Mesodermal cell (in vitro differentiated cells): ENCODE data around the gene SERPINA9.

ENCODE experiments used
- H3K27ac ChIP-seq: 2 replicates; pipeline ENCODE4 v1.7.0; 2013; ENCODE audit warnings: mild to moderate bottlenecking, low read depth, low read length, moderate library complexity; ENCODE audit not compliant: severe bottlenecking
- H3K36me3 ChIP-seq: 2 replicates; pipeline ENCODE4 v1.7.1; 2013; ENCODE audit warnings: mild to moderate bottlenecking, low read length, moderate library complexity; ENCODE audit not compliant: control insufficient read depth, insufficient read depth
- H3K4me1 ChIP-seq: one replicate; pipeline ENCODE4 v1.7.1; 2013; ENCODE audit warnings: mild to moderate bottlenecking, low read length; ENCODE audit not compliant: insufficient read depth, control insufficient read depth, poor library complexity, severe bottlenecking
- H3K4me3 ChIP-seq: 2 replicates; pipeline ENCODE4 v1.7.0; 2013; ENCODE audit warnings: low read length, control low read depth, mild to moderate bottlenecking; ENCODE audit not compliant: insufficient read depth, poor library complexity, severe bottlenecking; ENCODE audit errors: extremely low read depth
- H3K9me3 ChIP-seq: 2 replicates; pipeline ENCODE4 v1.7.1; 2013; ENCODE audit warnings: mild to moderate bottlenecking, low read length, moderate library complexity; ENCODE audit not compliant: control insufficient read depth
- WGBS, 2 experiments: methylation state at CpG; one replicate each; pipeline ENCODE4 v1.1.5; 2013; ENCODE audit warnings: missing lambda C conversion rate in 2 of 2; ENCODE audit not compliant: insufficient coverage in 2 of 2; 5-methylcytosine and 5-hydroxymethylcytosine counted together

The SERPINA9 gene

DNA sequence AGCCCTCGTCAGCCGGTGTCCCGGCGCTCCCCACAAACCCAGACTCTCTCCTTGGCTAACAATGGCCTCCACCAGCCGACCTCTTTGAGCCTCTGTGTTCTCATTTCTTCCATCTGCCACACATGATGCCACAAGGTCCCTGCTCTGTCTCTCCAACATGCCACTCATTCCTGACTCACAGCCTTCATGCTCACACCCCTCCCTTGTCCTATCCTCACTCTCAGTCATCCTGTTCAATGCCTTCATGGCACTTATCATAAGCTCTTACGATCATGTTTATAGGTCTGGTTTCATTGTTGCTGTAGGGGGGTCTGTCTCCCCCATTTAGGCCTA is 13.8 kb downstream of the SERPINA9 start:
- Histone ChIP-seq H3K9me3 (peaks cover 5% of the 10 kb centered on the region), H3K4me1 (no peaks in the 10 kb centered on the region), H3K4me3 (no peak overlapping the region), H3K36me3 (no peaks in the 10 kb centered on the region), H3K27ac (no peak overlapping the region)
- 88 to 98% methylated on average over 5 of the region's 6 CpGs for WGBS, 2 experiments

GRCh38 chr14:94461526-94462218 is 14.3 kb downstream of the SERPINA9 start:
- Histone ChIP-seq H3K36me3 (no peaks in the 10 kb centered on the region), H3K4me1 (no peaks in the 10 kb centered on the region), H3K4me3 (no peak overlapping the region), H3K27ac (no peak overlapping the region), H3K9me3 (peaks cover 5% of the 10 kb centered on the region)
- WGBS, 2 experiments, result 89 to 93% methylated on average over 17 to 18 of the region's 19 CpGs

DNA sequence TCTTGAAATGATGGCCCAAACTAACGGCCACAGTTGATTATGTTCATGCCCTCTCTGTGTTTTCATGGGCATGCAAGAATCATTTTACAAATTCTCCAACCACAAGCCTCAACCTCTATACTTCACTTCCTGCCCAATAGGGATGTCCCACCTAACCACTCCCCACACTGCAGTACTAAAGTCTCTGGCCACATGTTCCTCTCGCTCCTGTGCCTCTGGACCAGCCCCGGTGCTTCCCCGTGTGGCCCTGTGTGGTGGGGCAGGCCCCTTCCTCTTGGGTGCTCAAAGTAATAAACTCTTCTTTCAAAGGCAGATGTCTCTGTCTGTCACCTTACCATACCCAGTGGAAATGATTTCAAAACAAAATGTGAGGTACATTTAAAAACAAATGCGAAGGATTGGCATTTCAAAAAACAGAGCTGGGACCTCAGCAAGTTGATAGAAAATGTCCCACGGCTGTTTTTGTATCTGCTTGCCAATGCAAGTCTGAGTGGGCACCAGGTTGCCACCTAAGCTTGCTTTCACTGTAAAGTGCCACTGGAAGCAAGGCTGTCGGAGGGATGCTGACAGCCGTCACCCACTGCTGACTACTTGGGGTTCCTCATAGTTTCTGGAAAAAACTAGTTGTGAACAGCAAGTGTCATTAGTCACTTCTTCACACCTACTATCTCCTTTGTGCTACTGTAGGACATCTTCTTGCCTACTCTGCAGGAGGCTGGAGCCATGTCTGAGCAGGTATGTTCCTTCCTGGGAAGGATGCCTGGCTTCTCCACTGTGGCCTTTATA is 15.2 kb downstream of the SERPINA9 start:
- H3K9me3 ChIP-seq, result peaks cover 5% of the 10 kb centered on the region
- no peak overlapping the region for H3K4me3 ChIP-seq
- no peaks in the 10 kb centered on the region for H3K4me1 ChIP-seq
- H3K27ac ChIP-seq, result no peak overlapping the region
- H3K36me3 ChIP-seq, result no peaks in the 10 kb centered on the region
- WGBS, 2 experiments, result 75 to 80% methylated on average over 8 of the region's 8 CpGs

DNA sequence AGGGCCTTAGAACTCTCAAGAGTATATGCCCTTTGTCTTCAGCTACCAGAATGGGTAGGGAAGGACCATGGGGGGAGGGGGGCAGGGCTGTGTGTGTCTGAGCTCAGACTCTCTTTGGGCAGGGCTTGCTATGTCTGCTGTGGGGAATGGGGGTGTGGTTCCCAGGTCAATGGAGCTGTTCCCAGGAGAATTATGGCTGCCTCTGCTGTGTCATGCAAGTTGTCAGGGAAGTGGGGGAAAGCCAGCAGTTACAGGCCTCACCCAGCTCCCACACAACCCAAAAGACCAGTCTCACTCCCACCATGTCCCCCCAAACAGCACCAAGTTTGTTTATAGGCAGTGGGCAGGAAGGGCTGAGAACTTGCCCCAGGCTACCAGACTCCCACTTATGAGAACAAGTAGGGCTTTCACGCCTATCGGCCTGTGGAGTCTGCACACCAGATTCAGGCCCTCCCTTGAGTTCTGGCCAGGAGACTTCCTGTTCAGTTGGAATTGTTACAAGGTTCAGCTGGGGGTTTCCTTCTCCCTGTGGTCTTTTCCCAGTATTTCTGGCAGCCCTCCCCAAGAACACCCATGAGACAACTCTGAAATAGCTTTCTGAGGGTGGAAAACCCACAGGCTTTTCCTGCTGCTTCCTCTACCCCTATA is 17.3 kb downstream of the SERPINA9 start:
- Histone ChIP-seq H3K4me3 (no peak overlapping the region), H3K9me3 (no peaks in the 10 kb centered on the region), H3K27ac (no peak overlapping the region), H3K4me1 (no peaks in the 10 kb centered on the region), H3K36me3 (no peaks in the 10 kb centered on the region)
- 80 to 83% methylated on average over 1 to 2 of the region's 2 CpGs for WGBS, 2 experiments

DNA sequence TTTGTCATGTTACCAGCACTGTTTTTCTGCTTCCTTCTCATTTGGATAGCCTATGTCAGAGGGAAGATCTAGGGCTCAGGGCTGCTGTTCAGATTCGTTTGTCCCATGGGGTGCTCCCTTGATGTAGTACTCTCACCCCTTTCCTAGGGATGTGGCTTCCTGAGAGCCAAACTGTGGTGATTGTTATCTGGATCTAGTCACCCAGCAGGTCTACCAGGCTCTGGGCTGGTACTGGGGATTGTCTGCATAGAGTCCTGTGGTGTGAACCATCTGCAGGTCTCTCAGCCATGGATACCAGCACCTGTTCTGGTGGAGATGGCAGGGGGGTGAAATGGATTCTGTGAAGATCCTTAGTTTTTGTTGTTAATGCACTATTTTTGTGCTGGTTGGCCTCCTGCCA is 17.9 kb downstream of the SERPINA9 start:
- 67% methylated on average over 1 of the region's 1 CpG; no CpG with 5 or more reads in 1 of the 2 experiments for WGBS, 2 experiments
- Histone ChIP-seq H3K9me3 (no peaks in the 10 kb centered on the region), H3K27ac (no peak overlapping the region), H3K4me1 (no peaks in the 10 kb centered on the region), H3K36me3 (no peaks in the 10 kb centered on the region), H3K4me3 (no peak overlapping the region)

DNA sequence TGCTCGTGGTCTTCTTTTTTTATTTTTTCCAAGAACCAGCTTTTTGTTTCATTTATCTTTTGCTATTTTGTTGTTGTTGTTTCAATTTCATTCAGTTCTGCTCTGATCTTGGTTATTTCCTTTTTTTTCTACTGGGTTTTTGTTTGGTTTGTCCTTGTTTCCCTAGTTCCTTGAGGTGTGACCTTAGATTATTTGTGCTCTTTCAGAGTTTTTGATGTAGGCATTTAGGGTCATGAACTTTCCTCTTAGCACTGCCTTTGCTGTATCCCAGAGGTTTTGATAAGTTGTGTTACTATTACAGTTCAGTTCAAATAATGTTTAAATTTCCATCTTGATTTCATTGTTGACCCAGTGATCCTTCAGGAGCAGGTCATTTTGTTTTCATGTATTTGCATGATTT is 20.1 kb downstream of the SERPINA9 start:
- no CpG with 5 or more reads among the region's 1 CpG for WGBS, 2 experiments
- Histone ChIP-seq H3K4me1 (no peaks in the 10 kb centered on the region), H3K27ac (no peak overlapping the region), H3K4me3 (no peak overlapping the region), H3K36me3 (no peaks in the 10 kb centered on the region), H3K9me3 (no peaks in the 10 kb centered on the region)

DNA sequence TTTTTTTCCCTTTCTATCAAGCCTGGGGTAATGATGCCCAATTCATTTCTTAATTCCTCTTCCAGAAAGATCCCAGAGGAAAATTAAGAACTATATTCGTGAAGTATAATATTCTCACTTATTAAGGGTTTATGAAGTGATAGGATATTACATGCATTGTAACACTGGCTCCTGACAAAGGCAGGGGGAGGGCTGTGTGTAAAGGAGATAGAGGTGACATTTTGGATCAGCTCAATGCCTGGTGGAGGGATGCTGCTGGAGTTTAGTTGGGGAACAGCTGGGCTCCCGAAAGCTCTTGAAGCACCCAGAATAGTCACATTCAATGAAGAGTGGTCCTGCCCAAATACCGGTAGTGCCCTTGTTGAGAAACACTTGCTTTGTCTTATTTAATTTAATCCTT is 24.2 kb downstream of the SERPINA9 start:
- Histone ChIP-seq H3K27ac (no peak overlapping the region), H3K4me3 (no peak overlapping the region), H3K4me1 (no peaks in the 10 kb centered on the region), H3K9me3 (no peaks in the 10 kb centered on the region), H3K36me3 (no peaks in the 10 kb centered on the region)
- WGBS, 2 experiments, result 75 to 100% methylated on average over 1 of the region's 3 CpGs

DNA sequence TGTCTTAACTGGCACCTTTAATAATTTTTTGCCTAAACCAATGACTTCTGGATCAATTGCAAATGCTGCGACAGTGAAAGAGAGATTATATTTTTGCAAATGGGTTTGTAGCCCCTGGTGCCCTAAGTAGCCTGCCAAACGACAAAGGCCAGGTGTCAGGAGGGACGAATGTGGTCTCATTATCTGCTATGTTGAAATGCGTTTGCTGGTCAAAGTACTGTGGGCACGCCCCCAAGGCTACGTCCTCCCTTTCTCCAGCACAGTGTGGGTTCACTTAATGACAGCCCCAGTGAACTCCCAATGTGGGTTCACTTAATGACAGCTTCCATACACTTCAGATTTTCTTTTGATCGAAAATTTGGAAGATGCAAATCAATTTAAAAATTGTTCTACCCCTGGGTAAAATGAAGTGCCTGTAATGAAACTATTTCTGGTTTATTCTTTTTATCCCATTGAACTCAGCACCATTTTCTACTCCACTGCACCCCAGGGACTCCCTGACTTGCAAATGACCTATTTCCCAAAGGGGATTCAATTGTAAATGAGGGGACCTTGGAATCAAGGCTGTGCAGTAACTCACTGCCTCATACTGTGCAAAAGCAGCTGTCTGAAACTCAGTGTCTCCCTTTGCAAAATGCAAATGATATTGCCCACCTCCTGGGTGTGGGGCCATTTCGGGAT is 24.8 kb downstream of the SERPINA9 start:
- H3K27ac ChIP-seq, result no peak overlapping the region
- H3K9me3 ChIP-seq, result no peaks in the 10 kb centered on the region
- no peaks in the 10 kb centered on the region for H3K36me3 ChIP-seq
- WGBS, 2 experiments, result 18 to 26% methylated on average over 6 to 7 of the region's 8 CpGs
- no peak overlapping the region for H3K4me3 ChIP-seq
- H3K4me1 ChIP-seq, result no peaks in the 10 kb centered on the region

GRCh38 chr14:94450722-94451090 is 25.3 kb downstream of the SERPINA9 start:
- Histone ChIP-seq H3K4me1 (no peaks in the 10 kb centered on the region), H3K9me3 (no peaks in the 10 kb centered on the region), H3K27ac (no peak overlapping the region), H3K4me3 (no peak overlapping the region), H3K36me3 (no peaks in the 10 kb centered on the region)
- WGBS, 2 experiments, result 76 to 82% methylated on average over 2 to 3 of the region's 3 CpGs

DNA sequence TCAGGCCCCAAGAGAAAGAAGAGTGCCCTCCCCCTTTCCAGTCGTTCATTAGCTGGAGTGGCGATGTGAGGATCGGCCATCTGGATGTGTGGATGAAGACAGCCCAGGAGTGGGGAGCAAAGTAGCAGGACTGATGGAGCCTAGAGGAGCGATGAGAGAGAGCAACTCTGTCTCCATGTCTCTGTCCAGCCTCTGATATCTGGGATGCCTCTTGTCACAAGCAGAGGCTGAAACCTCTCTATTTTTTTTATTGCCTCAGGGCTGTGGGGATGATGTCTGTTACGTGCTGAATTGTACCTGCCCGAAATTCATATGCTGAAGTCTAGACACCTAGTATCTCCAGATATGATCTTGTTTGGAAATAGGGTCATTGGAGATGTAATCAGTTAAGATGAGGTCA is 26.1 kb downstream of the SERPINA9 start:
- 82 to 91% methylated on average over 3 of the region's 6 CpGs for WGBS, 2 experiments
- Histone ChIP-seq H3K9me3 (no peaks in the 10 kb centered on the region), H3K4me1 (no peaks in the 10 kb centered on the region), H3K27ac (no peak overlapping the region), H3K4me3 (no peak overlapping the region), H3K36me3 (no peaks in the 10 kb centered on the region)
